HCT116 (cell line): ENCODE measurements around the gene TMUB1. TPM values are rescaled to one million over a fixed set of nuclear protein-coding genes. Genes with fewer than 3 reads are reported as not detected.

ENCODE experiments used
- ATAC-seq: fragments of 200-7000 bp; cut with Tn5 transposase; 2 replicates; pipeline ENCODE4 v1.9.1; 2020; ENCODE audit warnings: mild to moderate bottlenecking, moderate library complexity
- BruUV-seq: library from RNA; stranded (reverse); fragments of 400-500 nt; replicated peaks from 2 replicates; lab custom pipeline; 2021; lab: Mats Ljungman, UMichigan
- CTCF ChIA-PET: fragments of 300-600 bp; sonication (Branson Sonifier 250); formaldehyde crosslinking; loops from one replicate; lab custom pipeline; 2021; ENCODE audit warnings: antibody characterized with exemption; lab: Charles Lee
- POLR2A ChIA-PET: fragments of 300-600, 350-600 bp; sonication (Branson Sonifier 250); formaldehyde crosslinking; loops from one replicate; lab custom pipeline; 2021; ENCODE audit warnings: antibody characterized with exemption; lab: Charles Lee
- RAD21 ChIA-PET, 2 experiments: fragments of 300-600 bp; sonication (Branson Sonifier 250); formaldehyde crosslinking; loops; one replicate each; lab custom pipeline; 2023; ENCODE audit warnings: low total read pairs in 2 of 2; ENCODE audit not compliant: uncharacterized antibody in 2 of 2, unreplicated experiment in 2 of 2, low non-redundant PET in 1 of 2; lab: Charles Lee
- DNase-seq: peaks from one replicate; pipeline ENCODE4 v3.0.0-alpha.2; 2010; ENCODE audit warnings: low read depth, low spot score
- H2AFZ ChIP-seq: fragments of 200-600 bp; shearing (Covaris generic), sonication (generic); 2 replicates; pipeline ENCODE4 v1.6.1; 2017; ENCODE audit warnings: low read depth, mixed run types, mixed read lengths, antibody characterized with exemption, low read length; ENCODE audit not compliant: poor library complexity, severe bottlenecking
- H3K27ac ChIP-seq: 2 replicates; pipeline ENCODE4 v1.5.1; 2012; ENCODE audit warnings: low read depth, low read length
- H3K27me3 ChIP-seq: fragments of 200-600 bp; sonication (generic); 2 replicates; pipeline ENCODE4 v1.6.1; 2016; ENCODE audit warnings: mixed run types, low read length, mixed read lengths; ENCODE audit not compliant: insufficient read depth
- H3K36me3 ChIP-seq, 2 experiments: fragments of 200-500 bp in 1 of 2; fragments of 200-600 bp in 1 of 2; sonication (Bioruptor generic) in 1 of 2; sonication (generic) in 1 of 2; 2 replicates each; pipeline versions ENCODE4 v1.5.1 to v1.6.1; 2014 to 2016; ENCODE audit warnings: low read length in 2 of 2, inconsistent platforms in 1 of 2, mixed read lengths in 1 of 2, mixed run types in 1 of 2; ENCODE audit not compliant: insufficient read depth in 2 of 2, control insufficient read depth in 1 of 2
- H3K4me1 ChIP-seq, 2 experiments: fragments of 200-600 bp in 1 of 2; sonication (generic) in 1 of 2; 2 replicates each; pipeline versions ENCODE4 v1.5.1 to v1.6.1; 2012 to 2017; ENCODE audit warnings: low read length in 2 of 2, inconsistent platforms in 1 of 2, mild to moderate bottlenecking in 1 of 2, mixed read lengths in 1 of 2, mixed run types in 1 of 2, moderate library complexity in 1 of 2; ENCODE audit not compliant: insufficient read depth in 2 of 2, control insufficient read depth in 1 of 2
- H3K4me2 ChIP-seq: fragments of 200-600 bp; sonication (generic); 2 replicates; pipeline ENCODE4 v1.6.1; 2017; ENCODE audit warnings: mixed run types, low read length, mixed read lengths
- H3K4me3 ChIP-seq, 2 experiments: fragments of 200-600 bp in 1 of 2; sonication (generic) in 1 of 2; replicated peaks in 1 of 2; 2 replicates each; pipeline ENCODE4 v1.5.1; 2011 to 2016; ENCODE audit warnings: low read length in 2 of 2, control low read depth in 1 of 2, low read depth in 1 of 2, mild to moderate bottlenecking in 1 of 2, mixed read lengths in 1 of 2, mixed run types in 1 of 2
- H3K79me2 ChIP-seq: fragments of 200-600 bp; sonication (generic); 2 replicates; pipeline ENCODE4 v1.6.1; 2017; ENCODE audit warnings: mild to moderate bottlenecking, mixed run types, low read length, moderate library complexity, mixed read lengths; ENCODE audit not compliant: insufficient read depth
- H3K9ac ChIP-seq: fragments of 200-600 bp; sonication (generic); 2 replicates; pipeline ENCODE4 v1.6.1; 2016; ENCODE audit warnings: low read length, mixed read lengths
- H3K9me2 ChIP-seq: fragments of 200-600 bp; sonication (generic), shearing (Covaris generic); 2 replicates; pipeline ENCODE4 v1.6.1; 2017; ENCODE audit warnings: mixed run types, mild to moderate bottlenecking, moderate library complexity; ENCODE audit not compliant: insufficient read depth
- H3K9me3 ChIP-seq, 2 experiments: fragments of 200-500 bp in 1 of 2; fragments of 200-600 bp in 1 of 2; sonication (Bioruptor generic) in 1 of 2; sonication (generic) in 1 of 2; 2 replicates each; pipeline ENCODE4 v1.6.1; 2014 to 2017; ENCODE audit warnings: low read length in 2 of 2, mixed read lengths in 2 of 2, inconsistent platforms in 1 of 2, low read depth in 1 of 2, mild to moderate bottlenecking in 1 of 2, mixed run types in 1 of 2, moderate library complexity in 1 of 2; ENCODE audit not compliant: control insufficient read depth in 1 of 2, insufficient read depth in 1 of 2
- H4K20me1 ChIP-seq: fragments of 200-600 bp; sonication (generic), shearing (Covaris generic); 2 replicates; pipeline ENCODE4 v1.6.1; 2017; ENCODE audit warnings: mixed run types, mild to moderate bottlenecking, moderate library complexity; ENCODE audit not compliant: insufficient read depth
- CEBPB ChIP-seq: IDR thresholded peaks from 2 replicates; pipeline ENCODE4 v1.6.1; 2012; ENCODE audit warnings: low read depth
- FOSL1 ChIP-seq: IDR thresholded peaks from 2 replicates; pipeline ENCODE4 v1.6.1; 2012; ENCODE audit warnings: low read depth
- RAD21 ChIP-seq: IDR thresholded peaks from 2 replicates; pipeline ENCODE4 v1.6.1; 2012; ENCODE audit warnings: low read depth, mild to moderate bottlenecking
- ZFX ChIP-seq: fragments of 450-650 bp; IDR thresholded peaks from 2 replicates; pipeline ENCODE4 v1.6.1; 2017
- intact Hi-C: fragments of 100-400 bp; cut with micrococcal nuclease; formaldehyde crosslinking; loops from 2 replicates; pipeline ENCODE4 v1.10.0; 2022
- total RNA-seq: library from RNA; stranded (reverse); gene quantifications from one replicate; pipeline ENCODE4 v1.2.1, GENCODE V29; 2021; ENCODE audit not compliant: unreplicated experiment
- TF ChIP-seq, protein P1 (sequence below): IDR thresholded peaks from 2 replicates; pipeline ENCODE4 v1.6.1; 2012; ENCODE audit warnings: low read depth

Gene TMUB1
- total RNA-seq, 1 experiment from 2014 or later: 75.8 TPM

DNA sequence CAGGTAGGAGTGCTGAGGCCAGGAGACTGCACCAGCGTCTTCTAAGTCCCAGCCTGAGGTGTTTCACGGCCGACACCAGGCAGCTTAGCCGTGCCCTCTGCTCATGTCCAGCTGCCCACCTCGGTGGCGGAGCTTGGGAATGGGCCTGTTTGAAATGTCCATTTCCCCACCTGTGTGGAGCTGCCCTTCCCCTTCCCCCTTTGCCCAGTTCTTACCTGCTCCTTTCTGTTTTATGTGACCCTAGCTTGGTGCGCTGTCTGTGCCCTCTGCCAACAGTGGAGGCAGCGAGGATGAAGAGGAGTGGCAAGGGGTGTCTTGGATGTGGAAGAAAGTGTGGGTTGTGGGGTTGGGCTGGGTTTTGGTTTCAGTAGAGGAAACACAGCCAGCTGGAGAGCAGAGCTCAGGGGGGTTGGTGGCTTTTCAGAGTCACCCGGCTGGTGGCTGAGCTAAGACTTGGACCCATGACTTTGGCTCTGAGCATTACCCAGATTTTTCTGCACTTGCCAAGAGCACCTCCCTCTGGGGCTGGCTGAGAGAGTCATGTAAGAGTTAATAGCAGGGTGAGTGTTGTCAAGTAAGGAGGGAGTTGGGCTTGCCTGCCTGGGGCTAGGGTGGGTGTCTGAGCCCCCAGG is 46.8 kb upstream of the TMUB1 start:
- TF ChIP-seq RAD21 (no peak), CEBPB (no peak), FOSL1 (no peak), ZFX (no peak)
- TF ChIP-seq, protein P1, sequence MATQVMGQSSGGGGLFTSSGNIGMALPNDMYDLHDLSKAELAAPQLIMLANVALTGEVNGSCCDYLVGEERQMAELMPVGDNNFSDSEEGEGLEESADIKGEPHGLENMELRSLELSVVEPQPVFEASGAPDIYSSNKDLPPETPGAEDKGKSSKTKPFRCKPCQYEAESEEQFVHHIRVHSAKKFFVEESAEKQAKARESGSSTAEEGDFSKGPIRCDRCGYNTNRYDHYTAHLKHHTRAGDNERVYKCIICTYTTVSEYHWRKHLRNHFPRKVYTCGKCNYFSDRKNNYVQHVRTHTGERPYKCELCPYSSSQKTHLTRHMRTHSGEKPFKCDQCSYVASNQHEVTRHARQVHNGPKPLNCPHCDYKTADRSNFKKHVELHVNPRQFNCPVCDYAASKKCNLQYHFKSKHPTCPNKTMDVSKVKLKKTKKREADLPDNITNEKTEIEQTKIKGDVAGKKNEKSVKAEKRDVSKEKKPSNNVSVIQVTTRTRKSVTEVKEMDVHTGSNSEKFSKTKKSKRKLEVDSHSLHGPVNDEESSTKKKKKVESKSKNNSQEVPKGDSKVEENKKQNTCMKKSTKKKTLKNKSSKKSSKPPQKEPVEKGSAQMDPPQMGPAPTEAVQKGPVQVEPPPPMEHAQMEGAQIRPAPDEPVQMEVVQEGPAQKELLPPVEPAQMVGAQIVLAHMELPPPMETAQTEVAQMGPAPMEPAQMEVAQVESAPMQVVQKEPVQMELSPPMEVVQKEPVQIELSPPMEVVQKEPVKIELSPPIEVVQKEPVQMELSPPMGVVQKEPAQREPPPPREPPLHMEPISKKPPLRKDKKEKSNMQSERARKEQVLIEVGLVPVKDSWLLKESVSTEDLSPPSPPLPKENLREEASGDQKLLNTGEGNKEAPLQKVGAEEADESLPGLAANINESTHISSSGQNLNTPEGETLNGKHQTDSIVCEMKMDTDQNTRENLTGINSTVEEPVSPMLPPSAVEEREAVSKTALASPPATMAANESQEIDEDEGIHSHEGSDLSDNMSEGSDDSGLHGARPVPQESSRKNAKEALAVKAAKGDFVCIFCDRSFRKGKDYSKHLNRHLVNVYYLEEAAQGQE: no peak
- Histone ChIP-seq H2AFZ (no peak overlapping the region), H3K4me3 (no peak overlapping the region), H3K9me2 (no peaks in the 10 kb centered on the region), H3K27ac (no peak overlapping the region), H3K79me2 (peaks cover 4% of the 10 kb centered on the region; the same call in 1 of the 2 replicates), H3K9ac (no peak overlapping the region), H3K4me2 (no peak overlapping the region), H3K27me3 (no peaks in the 10 kb centered on the region), H3K36me3 (peaks cover 9 to 23% of the 10 kb centered on the region in 2 experiments; a peak in 3 of 4 replicates), H4K20me1 (no peaks in the 10 kb centered on the region), H3K9me3 (no peaks in the 10 kb centered on the region), H3K4me1 (no peaks in the 10 kb centered on the region)
- no peak for DNase-seq
- ChIA-PET CTCF (no interaction called here), POLR2A (no interaction called here), RAD21 (no interaction called here)
- BruUV-seq: no TSS peak
- intact Hi-C loops: loop anchor here (10.0 kb wide), 1 partner anchor 115 kb away; the partner anchor contains the start of gene SMARCD3
- ATAC-seq: no peak
